Transverse colon (tissue), 4 donors: ENCODE data around the gene DLL4.

Experiments used
- CTCF ChIP-seq, 5 experiments: fragments of 200-600 bp in 3 of 5; fragments of 450-650 bp in 2 of 5; sonication (generic) in 3 of 5; IDR thresholded peaks; 1 replicate in 2 of 5; 2 replicates in 3 of 5; pipeline ENCODE4 v1.5.1; 2016 to 2017; ENCODE audit warnings: antibody characterized with exemption in 5 of 5, inconsistent platforms in 3 of 5, mild to moderate bottlenecking in 2 of 5, moderate library complexity in 1 of 5
- POLR2A ChIP-seq: fragments of 450-650 bp; IDR thresholded peaks from one replicate; pipeline ENCODE4 v1.6.1; 2016; ENCODE audit warnings: antibody characterized with exemption, mild to moderate bottlenecking, moderate library complexity
- POLR2AphosphoS5 ChIP-seq, 3 donors: sonication (generic); formaldehyde crosslinking; IDR thresholded peaks; one replicate each; pipeline ENCODE4 v1.6.1; 2016; ENCODE audit warnings: antibody characterized with exemption in 3 of 3

GRCh38 chr15:40891810-40892446, 37.2 kb upstream of the DLL4 start:
- TF ChIP-seq CTCF (IDR thresholded peaks at IDR 0.05) = peak; percentile 60 to 80 (median 69)
- TF ChIP-seq POLR2A = no peak
- no peak for TF ChIP-seq POLR2AphosphoS5 (IDR thresholded peaks at IDR 0.05)
